GM10248 (cell line): Measurements from ENCODE around the gene CDH11.

Experiments
- CTCF ChIA-PET: fragments of 300-600 bp; sonication (Branson Sonifier 250); formaldehyde crosslinking; extraction: SDS; loops from one replicate; lab custom pipeline; 2021; ENCODE audit warnings: antibody characterized with exemption; lab: Yijun Ruan, JAX
- POLR2A ChIA-PET: fragments of 350-650 bp; sonication (Branson Sonifier 250); formaldehyde crosslinking; extraction: SDS; loops from one replicate; lab custom pipeline; 2020; ENCODE audit warnings: antibody characterized with exemption; lab: Yijun Ruan, JAX
- DNase-seq: peaks from one replicate; pipeline ENCODE4 v3.0.0; 2012; ENCODE audit errors: extremely low spot score
- TF ChIP-seq, protein P1 (sequence below): IDR thresholded peaks from 2 replicates; pipeline ENCODE4 v1.5.1; 2012; ENCODE audit warnings: mild to moderate bottlenecking, low read depth; ENCODE audit errors: extremely low read depth, missing control alignments, control extremely low read depth

CDH11 gene

DNA sequence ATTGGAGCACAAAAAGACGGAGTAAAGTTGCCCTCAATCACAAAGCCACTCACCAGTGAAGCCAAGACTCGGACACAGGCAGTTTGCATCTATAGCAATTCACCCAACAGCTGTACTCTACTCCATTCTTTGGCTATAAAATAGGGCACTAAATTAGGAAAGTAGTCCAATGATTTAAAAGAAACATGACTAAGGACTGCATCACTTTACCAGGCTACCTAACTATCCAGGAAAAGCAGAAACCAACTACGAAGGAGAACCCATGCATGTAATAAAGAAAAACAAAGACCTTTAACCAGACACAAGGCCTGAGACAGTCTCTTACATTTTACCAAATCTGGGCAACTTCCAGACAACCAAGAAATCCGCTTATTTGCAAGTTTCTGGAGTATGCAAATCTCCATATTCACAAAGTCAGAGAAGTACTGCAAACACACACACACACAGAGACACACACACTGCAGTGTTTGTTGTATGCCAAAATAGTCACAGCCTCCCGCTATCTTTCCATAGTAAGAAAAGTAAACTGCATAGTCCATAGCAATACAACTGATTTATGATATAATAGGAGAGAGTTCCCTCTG lies 59.8 kb downstream of the CDH11 start:
- ChIA-PET POLR2A (no interaction called here), CTCF (interaction anchor here (1.5 kb wide), 1 partner anchor 27 kb away, joined by 3 read pairs; no protein-coding TSS in a partner anchor)
- no peak for DNase-seq

DNA sequence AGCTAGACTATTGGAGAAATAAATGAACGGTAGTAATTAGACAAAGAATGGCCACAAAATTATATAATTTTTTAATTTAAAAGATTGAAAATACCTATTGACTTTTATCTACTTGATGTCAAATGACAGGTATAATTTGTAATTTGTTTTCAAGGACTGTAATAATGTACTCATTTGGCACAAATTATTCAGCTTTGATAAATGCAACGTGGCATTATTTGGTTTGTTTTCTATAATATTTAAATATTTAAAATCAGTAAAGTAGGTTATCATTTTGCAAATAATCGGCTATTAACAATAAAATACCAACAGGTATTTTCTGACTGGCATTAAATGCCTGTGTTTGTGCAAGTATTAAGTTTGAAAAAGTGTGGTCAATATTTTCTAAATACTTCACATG lies 60.6 kb downstream of the CDH11 start:
- TF ChIP-seq, protein P1, sequence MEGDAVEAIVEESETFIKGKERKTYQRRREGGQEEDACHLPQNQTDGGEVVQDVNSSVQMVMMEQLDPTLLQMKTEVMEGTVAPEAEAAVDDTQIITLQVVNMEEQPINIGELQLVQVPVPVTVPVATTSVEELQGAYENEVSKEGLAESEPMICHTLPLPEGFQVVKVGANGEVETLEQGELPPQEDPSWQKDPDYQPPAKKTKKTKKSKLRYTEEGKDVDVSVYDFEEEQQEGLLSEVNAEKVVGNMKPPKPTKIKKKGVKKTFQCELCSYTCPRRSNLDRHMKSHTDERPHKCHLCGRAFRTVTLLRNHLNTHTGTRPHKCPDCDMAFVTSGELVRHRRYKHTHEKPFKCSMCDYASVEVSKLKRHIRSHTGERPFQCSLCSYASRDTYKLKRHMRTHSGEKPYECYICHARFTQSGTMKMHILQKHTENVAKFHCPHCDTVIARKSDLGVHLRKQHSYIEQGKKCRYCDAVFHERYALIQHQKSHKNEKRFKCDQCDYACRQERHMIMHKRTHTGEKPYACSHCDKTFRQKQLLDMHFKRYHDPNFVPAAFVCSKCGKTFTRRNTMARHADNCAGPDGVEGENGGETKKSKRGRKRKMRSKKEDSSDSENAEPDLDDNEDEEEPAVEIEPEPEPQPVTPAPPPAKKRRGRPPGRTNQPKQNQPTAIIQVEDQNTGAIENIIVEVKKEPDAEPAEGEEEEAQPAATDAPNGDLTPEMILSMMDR = no peak
- no peak for DNase-seq
- CTCF ChIA-PET = interaction anchor here (0.8 to 1.5 kb wide), 2 partner anchors 9 to 10 kb away, joined by 3 to 4 read pairs; no protein-coding TSS in a partner anchor
- POLR2A ChIA-PET = no interaction called here

More for the DNA sequence above, 59.8 kb downstream of the CDH11 start:
- TF ChIP-seq, protein P1 = no peak

DNA sequence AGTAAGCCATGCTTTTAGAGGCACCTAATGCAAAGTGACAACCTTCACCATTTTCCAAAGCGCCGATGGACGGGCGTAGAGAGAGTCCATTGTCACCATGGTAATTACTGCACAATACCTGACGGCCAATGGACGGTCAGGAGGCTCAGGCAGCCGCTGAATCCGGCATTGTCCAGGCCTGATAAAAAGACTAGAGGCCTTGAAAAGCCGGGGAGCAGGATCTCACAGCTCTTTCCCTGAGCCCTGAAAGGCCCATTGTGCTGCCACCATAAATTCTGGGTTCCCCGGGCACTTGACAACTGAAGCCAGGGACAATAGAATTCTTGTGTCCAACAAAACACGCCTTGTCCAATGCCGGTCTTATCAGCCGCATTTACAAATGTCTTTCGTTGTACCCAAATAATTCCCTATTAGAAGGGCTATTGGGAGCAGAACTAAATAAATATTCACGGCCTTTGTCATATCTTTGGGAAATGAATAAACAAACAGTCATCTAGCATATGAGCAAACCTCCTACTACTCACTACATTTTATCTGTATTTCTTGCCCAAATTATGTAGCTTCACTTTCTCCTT lies 62.4 kb downstream of the CDH11 start:
- TF ChIP-seq, protein P1 = no peak
- no peak for DNase-seq
- ChIA-PET CTCF (interaction anchor here (1.2 to 1.5 kb wide), 2 partner anchors 9 to 12 kb away, joined by 3 to 4 read pairs; no protein-coding TSS in a partner anchor), POLR2A (no interaction called here)

DNA sequence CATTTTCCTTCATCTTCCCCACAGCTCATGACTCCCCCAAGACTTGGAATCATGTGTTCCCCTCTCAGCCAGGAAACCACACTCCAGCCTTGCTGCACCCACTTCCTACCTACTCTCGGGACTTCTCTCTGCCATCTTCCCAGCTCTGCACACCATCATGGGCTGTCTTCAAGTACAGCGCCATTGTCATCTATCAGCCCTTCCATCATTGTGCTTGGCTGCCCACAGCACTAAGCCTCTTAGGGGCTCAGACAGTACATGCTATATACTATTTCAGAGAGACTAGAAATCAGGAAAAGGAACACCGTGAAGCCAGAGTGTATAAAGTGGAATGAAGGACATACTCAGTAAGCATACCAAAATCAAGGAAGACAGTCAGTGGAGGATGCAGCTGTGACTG lies 64.7 kb downstream of the CDH11 start:
- CTCF ChIA-PET = no interaction called here
- TF ChIP-seq, protein P1 = no peak
- DNase-seq = no peak
- POLR2A ChIA-PET = no interaction called here

DNA sequence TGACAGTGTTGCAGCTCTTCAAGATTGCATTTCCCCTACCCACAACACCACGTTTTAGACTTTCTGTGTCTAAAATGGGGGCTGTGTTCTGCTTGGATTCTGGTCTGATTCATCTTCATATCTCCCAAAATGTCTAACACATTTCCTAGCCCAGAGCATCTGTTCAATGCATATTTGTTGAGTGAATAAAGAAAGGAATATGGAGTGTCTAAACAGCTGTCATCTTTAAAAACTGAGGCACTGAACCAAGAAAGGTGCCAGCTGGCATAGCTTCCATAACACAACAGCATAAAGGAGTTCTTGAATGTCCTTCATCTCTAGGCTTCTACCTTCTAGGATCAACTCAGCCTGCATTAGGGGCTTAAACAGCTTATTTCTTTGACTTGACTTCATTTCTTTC lies 67.4 kb downstream of the CDH11 start:
- ChIA-PET POLR2A (no interaction called here), CTCF (no interaction called here)
- TF ChIP-seq, protein P1 = no peak
- DNase-seq = no peak

DNA sequence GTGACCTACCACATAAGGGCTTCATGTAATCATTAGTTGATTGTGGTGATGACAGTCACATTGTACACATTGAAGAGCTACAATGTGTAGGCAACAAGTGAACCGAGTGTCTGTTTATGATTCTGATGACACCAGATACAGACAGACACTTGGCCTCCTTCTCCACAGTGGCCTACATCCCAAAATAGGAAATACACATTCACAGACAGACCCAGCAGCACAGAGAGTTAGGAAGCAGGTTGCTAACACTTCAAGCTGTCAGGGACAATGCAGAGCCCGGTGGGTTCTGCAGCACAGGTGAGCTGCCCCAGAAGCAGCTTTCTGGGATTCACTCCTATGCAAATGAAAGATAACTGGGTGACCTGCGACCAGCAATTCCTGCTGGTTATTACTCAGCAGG lies 72.2 kb downstream of the CDH11 start:
- ChIA-PET CTCF (interaction anchor here (0.9 kb wide), 1 partner anchor 33 kb away, joined by 3 read pairs; no protein-coding TSS in a partner anchor), POLR2A (no interaction called here)

More for the DNA sequence above, 72.2 kb downstream of the CDH11 start:
- TF ChIP-seq, protein P1 = no peak
- DNase-seq = no peak
